Panc1 (cell line): ENCODE results near the gene MPZL1. TPM values are rescaled to one million over a fixed set of nuclear protein-coding genes. Genes with fewer than 3 reads are reported as not detected.
"Not testable (repeated sequence)": the region's sequence is repeated elsewhere in the genome, so short reads cannot be mapped to it uniquely, and the experiment has no call there.

ENCODE experiments used
- ATAC-seq: fragments of 200-7000 bp; cut with Tn5 transposase; 2 replicates; pipeline ENCODE4 v1.9.1; 2020; ENCODE audit warnings: mild to moderate bottlenecking, moderate library complexity
- BruUV-seq: library from RNA; stranded (reverse); fragments of 400-500 nt; replicated peaks from 2 replicates; lab custom pipeline; 2021; lab: Mats Ljungman, UMichigan
- CTCF ChIA-PET: fragments of 300-600 bp; sonication (Branson Sonifier 250); formaldehyde crosslinking; loops from one replicate; lab custom pipeline; 2022; ENCODE audit warnings: antibody characterized with exemption; lab: Charles Lee
- POLR2A ChIA-PET: fragments of 300-600 bp; sonication (Branson Sonifier 250); formaldehyde crosslinking; loops from one replicate; lab custom pipeline; 2022; ENCODE audit warnings: antibody characterized with exemption; lab: Charles Lee
- DNase-seq: peaks from one replicate; pipeline ENCODE4 v3.0.0-alpha.2; 2010; ENCODE audit warnings: low read depth, low spot score
- H3K27ac ChIP-seq: 2 replicates; pipeline ENCODE4 v1.5.1; 2011; ENCODE audit warnings: mild to moderate bottlenecking, low read length, inconsistent platforms
- H3K27me3 ChIP-seq: fragments of 200-500 bp; sonication (Bioruptor generic); 2 replicates; pipeline ENCODE4 v1.6.0; 2014; ENCODE audit warnings: low read length, inconsistent platforms; ENCODE audit not compliant: control insufficient read depth, insufficient read depth
- H3K36me3 ChIP-seq: fragments of 200-500 bp; sonication (Bioruptor generic); 2 replicates; pipeline ENCODE4 v1.5.1; 2014; ENCODE audit warnings: inconsistent platforms, mild to moderate bottlenecking, low read length, moderate library complexity; ENCODE audit not compliant: control insufficient read depth, insufficient read depth
- H3K4me1 ChIP-seq: 2 replicates; pipeline ENCODE4 v1.5.1; 2011; ENCODE audit warnings: inconsistent platforms, mild to moderate bottlenecking, low read length, moderate library complexity; ENCODE audit not compliant: control insufficient read depth, insufficient read depth
- H3K4me3 ChIP-seq, 2 experiments: 2 replicates each; pipeline ENCODE4 v1.5.1; 2011 to 2012; ENCODE audit warnings: low read depth in 2 of 2, low read length in 2 of 2, mild to moderate bottlenecking in 2 of 2, inconsistent platforms in 1 of 2, moderate library complexity in 1 of 2
- H3K9me3 ChIP-seq: fragments of 200-500 bp; sonication (Bioruptor generic); 2 replicates; pipeline ENCODE4 v1.5.1; 2014; ENCODE audit warnings: low read depth, mild to moderate bottlenecking, inconsistent platforms, low read length, moderate library complexity; ENCODE audit not compliant: control insufficient read depth, insufficient read depth
- POLR2AphosphoS5 ChIP-seq: IDR thresholded peaks from 2 replicates; pipeline ENCODE4 v1.6.1; 2012; ENCODE audit warnings: mild to moderate bottlenecking, low read depth, low read length, moderate library complexity
- REST ChIP-seq, 2 experiments: IDR thresholded peaks; 2 replicates each; pipeline ENCODE4 v1.6.1; 2011 to 2012; ENCODE audit warnings: low read depth in 2 of 2, control low read depth in 1 of 2, low read length in 1 of 2, mild to moderate bottlenecking in 1 of 2, moderate library complexity in 1 of 2; ENCODE audit not compliant: insufficient read depth in 1 of 2
- SIN3A ChIP-seq: IDR thresholded peaks from 2 replicates; pipeline ENCODE4 v1.6.1; 2012; ENCODE audit warnings: low read depth, mild to moderate bottlenecking, low read length, moderate library complexity, borderline replicate concordance; ENCODE audit not compliant: insufficient read depth
- TCF7L2 ChIP-seq: IDR thresholded peaks from 2 replicates; pipeline ENCODE4 v1.6.1; 2011; ENCODE audit warnings: mild to moderate bottlenecking, low read depth, low read length, inconsistent platforms
- in situ Hi-C: cut with HindIII; loops from 2 replicates; pipeline ENCODE4 v1.10.0; 2016; ENCODE audit warnings: low sequenced_read_pairs, low pct_unique_long_range_greater_than_20kb
- intact Hi-C: fragments of 100-400 bp; cut with micrococcal nuclease; formaldehyde crosslinking; loops from one replicate; pipeline ENCODE4 v1.10.0; 2022; ENCODE audit not compliant: unreplicated experiment
- total RNA-seq: library from RNA; stranded (reverse); gene quantifications from one replicate; pipeline ENCODE4 v1.2.1, GENCODE V29; 2021; ENCODE audit not compliant: unreplicated experiment
- TF ChIP-seq, protein P1 (sequence below): fragments of 450-650 bp; IDR thresholded peaks from 2 replicates; pipeline ENCODE4 v1.5.1; 2017; ENCODE audit warnings: mild to moderate bottlenecking

MPZL1 gene
- total RNA-seq, 1 experiment from 2014 or later = 72.0 TPM

DNA sequence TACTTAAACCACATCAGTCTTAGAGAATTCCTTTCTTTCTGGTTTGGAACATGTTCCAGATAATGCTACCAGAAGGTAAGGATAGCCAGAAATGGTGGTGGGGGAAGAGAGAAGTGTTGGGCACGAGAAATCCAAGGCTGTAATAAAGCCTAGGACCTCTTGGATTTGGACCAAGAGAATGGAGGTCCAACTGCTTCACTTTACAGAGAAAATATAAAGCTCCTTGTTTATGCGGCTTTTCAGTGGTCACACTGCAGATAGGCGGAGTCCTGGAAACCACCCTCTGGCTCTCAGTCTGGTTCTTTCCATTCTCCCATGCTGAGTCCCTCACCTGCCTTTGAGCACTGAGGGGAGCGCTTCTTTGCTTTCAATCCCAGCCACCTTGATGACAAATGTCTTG lies 104.3 kb downstream of the MPZL1 start:
- no peak for TF ChIP-seq SIN3A
- TF ChIP-seq, protein P1, sequence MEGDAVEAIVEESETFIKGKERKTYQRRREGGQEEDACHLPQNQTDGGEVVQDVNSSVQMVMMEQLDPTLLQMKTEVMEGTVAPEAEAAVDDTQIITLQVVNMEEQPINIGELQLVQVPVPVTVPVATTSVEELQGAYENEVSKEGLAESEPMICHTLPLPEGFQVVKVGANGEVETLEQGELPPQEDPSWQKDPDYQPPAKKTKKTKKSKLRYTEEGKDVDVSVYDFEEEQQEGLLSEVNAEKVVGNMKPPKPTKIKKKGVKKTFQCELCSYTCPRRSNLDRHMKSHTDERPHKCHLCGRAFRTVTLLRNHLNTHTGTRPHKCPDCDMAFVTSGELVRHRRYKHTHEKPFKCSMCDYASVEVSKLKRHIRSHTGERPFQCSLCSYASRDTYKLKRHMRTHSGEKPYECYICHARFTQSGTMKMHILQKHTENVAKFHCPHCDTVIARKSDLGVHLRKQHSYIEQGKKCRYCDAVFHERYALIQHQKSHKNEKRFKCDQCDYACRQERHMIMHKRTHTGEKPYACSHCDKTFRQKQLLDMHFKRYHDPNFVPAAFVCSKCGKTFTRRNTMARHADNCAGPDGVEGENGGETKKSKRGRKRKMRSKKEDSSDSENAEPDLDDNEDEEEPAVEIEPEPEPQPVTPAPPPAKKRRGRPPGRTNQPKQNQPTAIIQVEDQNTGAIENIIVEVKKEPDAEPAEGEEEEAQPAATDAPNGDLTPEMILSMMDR = no peak
- TF ChIP-seq REST (IDR thresholded peaks at IDR 0.05; ENCODE audit: insufficient read depth in 1 of 2, low read depth in 2 of 2, low read length in 1 of 2) = no peak
- TF ChIP-seq POLR2AphosphoS5 = no peak
- TF ChIP-seq TCF7L2 = no peak
- in situ Hi-C loops = no loop called here
- peaks cover 4% of the 10 kb centered on the region; the same call in 1 of the 2 replicates for H3K4me1 ChIP-seq
- ChIA-PET CTCF (interaction anchor here (0.5 kb wide), 1 partner anchor 22 kb away, joined by 3 read pairs; no protein-coding TSS in a partner anchor), POLR2A (no interaction called here)
- H3K4me3 ChIP-seq = no peak overlapping the region
- H3K36me3 ChIP-seq = no peaks in the 10 kb centered on the region
- no peak for DNase-seq
- no peak for ATAC-seq
- H3K9me3 ChIP-seq = no peaks in the 10 kb centered on the region
- no peak overlapping the region for H3K27ac ChIP-seq
- no TSS peak for BruUV-seq
- intact Hi-C loops = no loop called here
- H3K27me3 ChIP-seq = no peaks in the 10 kb centered on the region

GRCh38 chr1:167829868-167830267 lies 108.1 kb downstream of the MPZL1 start:
- CTCF ChIA-PET = no interaction called here
- no peaks in the 10 kb centered on the region for H3K36me3 ChIP-seq
- H3K9me3 ChIP-seq = no peaks in the 10 kb centered on the region
- no peak for TF ChIP-seq REST (IDR thresholded peaks at IDR 0.05; ENCODE audit: insufficient read depth in 1 of 2, low read depth in 2 of 2, low read length in 1 of 2)
- in situ Hi-C loops = no loop called here
- BruUV-seq = no TSS peak
- POLR2A ChIA-PET = no interaction called here
- ATAC-seq (no peak), DNase-seq (no peak)
- intact Hi-C loops = no loop called here
- no peak overlapping the region for H3K4me3 ChIP-seq
- H3K27ac ChIP-seq = no peak overlapping the region
- H3K4me1 ChIP-seq = no peaks in the 10 kb centered on the region
- H3K27me3 ChIP-seq = no peaks in the 10 kb centered on the region

GRCh38 chr1:167830668-167831067 lies 108.9 kb downstream of the MPZL1 start:
- in situ Hi-C loops, H3K4me1 ChIP-seq, DNase-seq, H3K9me3 ChIP-seq, H3K36me3 ChIP-seq, BruUV-seq, intact Hi-C loops, H3K27ac ChIP-seq, H3K4me3 ChIP-seq, H3K27me3 ChIP-seq, ATAC-seq, CTCF ChIA-PET: not testable (repeated sequence)
- POLR2A ChIA-PET = interaction anchor here (0.7 kb wide), 1 partner anchor 77 kb away, joined by 4 read pairs; no protein-coding TSS in a partner anchor
